T-helper 1 cell treated with Interleukin-12 subunit alpha and Interleukin-12 subunit beta and Interleukin-4 antibody, amounts not matched to agents 30 ng/mL and 1 ng/mL, for 36 hours (primary cell): Measurements from ENCODE around the gene NIN. TPM values are rescaled to one million over a fixed set of nuclear protein-coding genes. Genes with fewer than 3 reads are reported as not detected.

Source experiments
- intact Hi-C: fragments of 100-400 bp; cut with micrococcal nuclease; formaldehyde crosslinking; loops from one replicate; pipeline ENCODE4 v1.15.1; 2024
- total RNA-seq: library from RNA; stranded (reverse); gene quantifications from 2 replicates; pipeline ENCODE4 v1.2.3, GENCODE V29; 2022

The NIN gene, protein sequence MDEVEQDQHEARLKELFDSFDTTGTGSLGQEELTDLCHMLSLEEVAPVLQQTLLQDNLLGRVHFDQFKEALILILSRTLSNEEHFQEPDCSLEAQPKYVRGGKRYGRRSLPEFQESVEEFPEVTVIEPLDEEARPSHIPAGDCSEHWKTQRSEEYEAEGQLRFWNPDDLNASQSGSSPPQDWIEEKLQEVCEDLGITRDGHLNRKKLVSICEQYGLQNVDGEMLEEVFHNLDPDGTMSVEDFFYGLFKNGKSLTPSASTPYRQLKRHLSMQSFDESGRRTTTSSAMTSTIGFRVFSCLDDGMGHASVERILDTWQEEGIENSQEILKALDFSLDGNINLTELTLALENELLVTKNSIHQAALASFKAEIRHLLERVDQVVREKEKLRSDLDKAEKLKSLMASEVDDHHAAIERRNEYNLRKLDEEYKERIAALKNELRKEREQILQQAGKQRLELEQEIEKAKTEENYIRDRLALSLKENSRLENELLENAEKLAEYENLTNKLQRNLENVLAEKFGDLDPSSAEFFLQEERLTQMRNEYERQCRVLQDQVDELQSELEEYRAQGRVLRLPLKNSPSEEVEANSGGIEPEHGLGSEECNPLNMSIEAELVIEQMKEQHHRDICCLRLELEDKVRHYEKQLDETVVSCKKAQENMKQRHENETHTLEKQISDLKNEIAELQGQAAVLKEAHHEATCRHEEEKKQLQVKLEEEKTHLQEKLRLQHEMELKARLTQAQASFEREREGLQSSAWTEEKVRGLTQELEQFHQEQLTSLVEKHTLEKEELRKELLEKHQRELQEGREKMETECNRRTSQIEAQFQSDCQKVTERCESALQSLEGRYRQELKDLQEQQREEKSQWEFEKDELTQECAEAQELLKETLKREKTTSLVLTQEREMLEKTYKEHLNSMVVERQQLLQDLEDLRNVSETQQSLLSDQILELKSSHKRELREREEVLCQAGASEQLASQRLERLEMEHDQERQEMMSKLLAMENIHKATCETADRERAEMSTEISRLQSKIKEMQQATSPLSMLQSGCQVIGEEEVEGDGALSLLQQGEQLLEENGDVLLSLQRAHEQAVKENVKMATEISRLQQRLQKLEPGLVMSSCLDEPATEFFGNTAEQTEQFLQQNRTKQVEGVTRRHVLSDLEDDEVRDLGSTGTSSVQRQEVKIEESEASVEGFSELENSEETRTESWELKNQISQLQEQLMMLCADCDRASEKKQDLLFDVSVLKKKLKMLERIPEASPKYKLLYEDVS (N-terminal part only)
- 74.3 and 82.5 TPM in 2 replicates for total RNA-seq

GRCh38 chr14:50830932-50831725 lies at the start of gene NIN:
Gene NIN, minus strand, starts transcription at chr14:50831162. Its CDS starts 9,106 bp downstream, at chr14:50822056.
- intact Hi-C loops, result loop anchor here (1.0 to 10.0 kb wide), 11 partner anchors 9 to 1244 kb away; partner anchors contain the start of genes GNG2, RPS29, SOS2 and TMX1

- intact Hi-C loops, result loop anchor here (2.0 kb wide), 1 partner anchor 15 kb away; no protein-coding TSS in a partner anchor
Measured at GRCh38 chr14:50875359-50876070, 44.6 kb upstream of the NIN start.

GRCh38 chr14:50874757-50875156 lies 43.8 kb upstream of the NIN start:
- intact Hi-C loops, result loop anchor here (2.0 kb wide), 1 partner anchor 14 kb away; no protein-coding TSS in a partner anchor

GRCh38 chr14:50871914-50872732 lies 41.2 kb upstream of the NIN start, which contains the start of gene ABHD12B:
Gene ABHD12B, plus strand, starts transcription at chr14:50872053. Its CDS starts 122 bp downstream, at chr14:50872175.
- intact Hi-C loops, result no loop called here

DNA sequence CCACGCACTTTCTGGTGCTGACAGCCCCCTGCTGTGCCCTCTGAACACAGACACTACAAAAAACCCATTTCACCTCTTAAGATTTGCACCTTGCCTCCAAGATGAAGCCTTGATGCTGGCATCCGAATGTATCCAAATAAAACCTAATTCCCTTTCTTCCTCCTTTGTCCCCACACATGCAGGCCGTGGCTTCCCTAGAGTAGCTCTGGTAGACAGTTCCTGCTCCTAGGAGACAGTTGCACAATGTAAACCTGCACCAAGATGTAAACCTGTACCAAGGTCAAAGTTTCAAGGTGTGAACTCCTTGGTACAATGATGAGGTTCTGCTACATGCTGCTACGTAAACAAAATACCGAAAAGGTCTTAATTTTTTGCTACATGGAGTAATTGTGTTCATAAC lies 40.3 kb upstream of the NIN start:
- intact Hi-C loops, result no loop called here

DNA sequence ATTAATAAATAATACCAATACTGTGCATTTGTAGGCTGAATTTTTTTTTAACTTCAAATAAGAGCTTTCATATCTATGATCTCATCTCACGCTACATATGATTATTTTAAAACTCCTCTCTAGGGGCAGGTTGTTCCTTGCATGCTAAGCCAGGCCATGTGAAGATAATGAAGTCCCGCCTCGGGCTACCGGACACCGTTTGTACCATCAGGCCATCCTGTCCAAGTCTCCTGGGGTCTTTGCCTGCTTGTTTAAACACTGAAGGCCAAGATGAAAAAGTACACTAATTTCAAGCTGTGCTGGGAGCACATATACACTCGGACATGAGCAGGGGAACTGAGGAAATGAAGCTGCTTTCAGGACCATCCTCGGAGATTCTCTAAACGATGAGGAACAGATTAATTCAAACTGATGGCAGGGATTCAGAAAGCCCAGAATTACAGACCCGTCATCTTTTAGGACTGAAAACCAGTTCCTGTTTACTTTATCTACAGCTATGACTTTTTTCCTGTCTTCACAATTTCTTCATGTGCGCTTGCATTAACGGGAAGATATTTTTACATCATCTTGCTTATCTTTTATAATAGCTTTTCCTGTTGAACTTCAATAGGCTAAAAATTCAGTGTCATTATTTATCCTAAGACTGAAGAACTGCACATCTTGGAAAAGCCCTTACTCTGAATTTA lies 34.6 kb upstream of the NIN start:
- intact Hi-C loops, result no loop called here

GRCh38 chr14:50864946-50865345 lies 34.0 kb upstream of the NIN start:
- intact Hi-C loops, result no loop called here

DNA sequence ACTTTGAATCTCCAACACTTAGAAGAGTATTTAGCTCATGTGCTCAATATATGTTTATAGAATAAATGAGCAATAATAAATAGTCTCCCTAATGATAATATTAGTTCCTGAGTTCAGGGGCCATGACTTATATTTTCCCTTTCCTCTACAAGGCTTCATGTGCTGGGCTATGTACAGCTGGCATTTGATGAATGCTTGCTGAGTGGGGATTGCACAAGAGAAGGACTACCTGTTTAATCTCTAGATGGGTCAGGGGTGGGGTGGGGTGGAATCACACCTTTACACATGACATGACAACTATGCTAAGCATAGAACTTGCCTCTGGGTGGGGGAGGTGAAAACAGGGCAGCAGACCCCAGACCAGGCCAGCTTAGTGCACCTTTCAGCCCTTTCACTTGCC lies 33.3 kb upstream of the NIN start:
- intact Hi-C loops, result no loop called here

DNA sequence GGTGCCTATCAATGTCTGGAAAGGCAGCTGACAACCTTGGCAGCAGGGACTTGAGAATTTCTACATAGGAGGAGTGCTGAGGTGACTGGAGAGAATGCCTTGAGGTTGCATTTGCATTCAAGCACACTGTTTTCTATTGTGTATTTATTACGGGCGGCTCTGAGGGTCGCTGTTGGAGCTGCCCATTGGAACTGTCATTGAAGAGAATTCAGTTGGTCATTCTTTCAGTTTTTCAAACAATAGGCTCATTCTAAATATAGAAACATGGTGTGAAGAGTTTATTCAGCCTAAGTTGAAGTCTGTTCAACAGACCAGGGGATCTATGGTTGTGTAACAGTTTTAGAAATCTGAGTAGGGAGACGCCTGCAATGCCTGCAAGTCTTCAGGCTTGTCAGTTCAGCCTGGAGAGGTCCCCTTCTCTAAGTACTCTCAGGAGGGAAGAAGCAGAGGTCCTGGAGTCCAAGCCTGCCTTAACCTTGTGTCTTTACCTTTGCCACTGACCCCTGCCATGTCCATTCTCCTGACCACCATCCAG lies 31.1 kb upstream of the NIN start:
- intact Hi-C loops, result no loop called here

GRCh38 chr14:50860478-50861086 lies 29.6 kb upstream of the NIN start:
- intact Hi-C loops, result loop anchor here (1.0 to 2.0 kb wide), 14 partner anchors 14 to 1094 kb away; partner anchors contain the start of genes DMAC2L, L2HGDH, NIN and SAV1

DNA sequence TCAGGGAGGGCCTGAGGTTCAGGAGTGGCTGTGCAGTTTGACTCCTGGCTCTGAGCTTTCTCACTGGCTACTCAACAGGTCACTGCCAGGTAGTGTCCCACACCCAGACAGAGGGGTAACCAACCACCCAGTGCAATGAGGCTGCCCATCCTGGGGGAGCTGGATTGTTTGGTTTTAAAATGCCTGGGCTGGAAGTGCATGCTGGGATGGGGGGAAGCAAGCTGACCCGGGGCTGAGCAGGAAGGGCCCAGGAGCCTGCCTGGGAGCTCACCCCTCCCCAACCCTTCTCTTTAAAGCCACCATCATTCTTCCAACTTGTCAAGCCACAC lies 28.3 kb upstream of the NIN start:
- intact Hi-C loops, result no loop called here

DNA sequence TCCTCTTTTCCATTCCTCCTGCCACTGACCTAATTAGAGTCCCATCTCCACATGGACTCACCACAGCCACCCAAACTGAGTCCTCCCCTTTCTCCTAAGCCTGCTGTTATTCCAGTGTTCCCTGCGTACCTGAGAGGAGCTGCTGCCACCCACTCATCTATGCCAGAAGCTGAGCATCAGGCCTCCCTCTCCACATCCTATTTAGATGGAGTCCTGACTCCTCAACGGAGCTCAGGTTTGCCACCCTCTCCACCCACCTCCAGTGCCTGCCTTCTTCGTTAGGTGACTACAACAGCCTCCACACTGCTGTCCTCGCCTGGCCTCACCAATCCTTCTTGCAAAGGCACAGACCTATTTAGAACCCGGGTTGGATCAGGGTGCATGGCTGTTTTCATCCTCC lies 25.7 kb upstream of the NIN start:
- intact Hi-C loops, result no loop called here

DNA sequence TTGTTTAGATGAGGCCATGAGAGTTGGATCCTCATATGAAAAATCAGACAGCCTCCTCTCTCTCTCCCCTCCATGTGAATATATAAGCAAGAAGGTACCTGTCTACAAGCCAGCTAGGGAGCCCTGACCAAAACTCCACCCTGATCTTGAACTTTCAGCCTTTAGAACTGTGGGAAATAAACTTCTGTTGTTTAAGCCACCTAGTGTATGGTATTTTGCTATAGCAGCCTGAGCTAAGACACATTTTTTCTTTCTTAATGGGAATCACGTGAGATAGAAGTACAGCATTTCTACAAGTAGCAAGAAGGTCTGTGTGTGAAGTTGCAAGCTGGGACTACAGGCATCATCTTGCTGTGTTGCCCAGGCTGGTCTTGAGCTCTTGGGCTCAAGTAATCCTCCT lies 24.6 kb upstream of the NIN start:
- intact Hi-C loops, result no loop called here

DNA sequence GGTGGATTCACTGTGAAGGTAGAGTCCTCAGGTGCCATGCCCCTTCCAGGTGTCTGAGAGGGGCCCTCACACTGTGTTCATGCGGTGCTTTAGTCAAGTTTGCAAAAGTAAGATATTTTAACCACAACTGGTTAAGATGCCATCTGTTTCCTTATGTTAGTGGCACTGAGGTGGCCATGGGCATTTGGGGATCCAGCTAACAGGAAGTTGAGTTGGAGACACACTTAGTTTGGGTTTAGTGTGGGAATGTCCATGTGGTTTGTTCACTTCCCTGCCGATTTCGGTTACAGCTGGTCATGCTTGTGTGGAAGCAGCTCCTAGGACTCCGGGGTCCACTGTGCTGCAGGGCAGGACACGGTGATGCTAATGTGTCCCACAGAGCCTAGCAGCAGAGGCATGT lies 23.6 kb upstream of the NIN start:
- intact Hi-C loops, result loop anchor here (5.0 kb wide), 1 partner anchor 1957 kb away; no protein-coding TSS in a partner anchor

GRCh38 chr14:50853891-50854290 lies 22.9 kb upstream of the NIN start:
- intact Hi-C loops, result loop anchor here (5.0 kb wide), 1 partner anchor 1957 kb away; no protein-coding TSS in a partner anchor

DNA sequence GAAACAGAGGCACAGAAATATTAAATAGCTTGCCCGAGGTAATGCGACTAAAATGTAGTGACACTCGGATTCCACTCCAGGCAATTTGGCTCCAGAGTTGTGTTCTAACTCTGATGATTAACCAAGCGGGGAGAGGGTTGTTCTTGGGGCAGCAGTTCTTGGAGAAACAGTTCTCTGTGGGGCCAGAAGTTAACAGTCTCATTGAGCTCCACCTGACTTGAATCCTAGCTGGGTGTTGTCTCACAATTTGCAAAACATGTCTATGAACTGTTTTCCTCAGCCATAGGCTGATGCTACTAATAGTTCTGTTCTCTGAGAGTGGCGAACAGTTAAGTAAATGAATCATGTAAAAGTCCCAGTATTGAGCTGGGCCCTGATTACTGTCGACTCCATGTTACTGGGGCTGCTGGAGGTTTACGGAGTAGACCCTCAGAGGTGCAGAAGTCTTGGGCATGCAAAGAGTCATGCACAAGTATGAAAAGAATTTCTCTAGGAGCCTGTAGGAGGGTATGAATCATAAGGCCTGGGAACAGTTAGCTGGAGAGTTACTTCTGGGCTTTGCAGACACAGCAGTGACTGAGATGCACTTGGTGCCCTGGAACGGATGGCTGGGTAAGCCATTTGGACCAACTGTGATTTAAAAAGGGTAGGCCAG lies 15.4 kb upstream of the NIN start:
- intact Hi-C loops, result no loop called here

DNA sequence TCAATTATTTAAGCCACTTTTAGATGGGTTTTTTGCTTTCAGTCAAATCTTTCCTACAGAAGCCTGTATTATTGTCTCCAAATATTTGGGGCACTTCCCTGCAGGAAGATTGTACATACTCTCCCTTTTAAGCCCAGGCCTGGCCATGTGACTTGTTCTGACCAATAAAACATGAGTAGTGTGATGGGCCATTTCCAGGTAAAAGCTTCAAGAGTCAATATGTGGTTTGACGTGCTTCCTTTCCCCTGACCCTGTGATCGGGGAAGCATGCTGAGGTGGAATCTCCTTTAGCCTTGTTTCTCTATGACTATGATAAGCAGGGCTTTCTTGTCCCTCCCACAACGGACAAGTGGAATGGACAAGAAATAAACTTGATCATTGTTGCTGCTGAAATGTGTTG lies 14.2 kb upstream of the NIN start:
- intact Hi-C loops, result no loop called here
